HG02623 (cell line): ENCODE measurements around the gene FAM3D.
A peak's percentile ranks its signal among the peaks of the same experiment; 100 is the strongest.

ENCODE experiments used
- ATAC-seq: cut with Tn5 transposase; IDR thresholded peaks from one replicate; pipeline ENCODE4 v1.9.1; 2021; ENCODE audit warnings: moderate library complexity; ENCODE audit not compliant: unreplicated experiment

The FAM3D gene

DNA sequence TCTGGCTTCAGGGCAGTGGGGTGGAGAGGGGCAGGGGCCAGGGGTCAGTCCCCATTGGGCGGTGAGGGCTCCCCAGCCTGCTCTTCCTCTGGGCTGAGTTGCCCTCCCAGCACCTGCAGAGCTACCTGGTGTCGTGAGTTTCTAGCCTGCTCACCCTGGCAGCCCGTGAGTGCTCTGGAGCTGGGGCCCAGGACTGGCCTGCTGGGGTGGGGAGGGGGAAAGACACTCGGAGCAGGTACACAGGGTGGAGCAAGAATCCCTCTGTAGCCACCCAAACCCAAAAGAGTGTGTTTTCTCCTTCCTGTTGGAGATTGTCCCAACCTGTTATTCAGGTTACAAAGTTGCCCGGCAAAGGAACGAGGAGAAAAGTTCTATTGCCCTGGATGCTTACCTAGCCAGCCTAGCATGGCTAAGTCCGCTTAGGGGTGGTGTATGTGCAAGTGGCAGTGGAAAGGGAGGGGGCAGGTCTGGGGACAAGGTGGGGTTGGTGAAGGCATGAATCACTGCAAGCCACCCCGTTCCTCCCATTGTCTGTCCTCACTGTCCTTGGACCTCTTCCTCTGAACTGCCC is 8.9 kb downstream of the FAM3D start:
- ATAC-seq: no peak

DNA sequence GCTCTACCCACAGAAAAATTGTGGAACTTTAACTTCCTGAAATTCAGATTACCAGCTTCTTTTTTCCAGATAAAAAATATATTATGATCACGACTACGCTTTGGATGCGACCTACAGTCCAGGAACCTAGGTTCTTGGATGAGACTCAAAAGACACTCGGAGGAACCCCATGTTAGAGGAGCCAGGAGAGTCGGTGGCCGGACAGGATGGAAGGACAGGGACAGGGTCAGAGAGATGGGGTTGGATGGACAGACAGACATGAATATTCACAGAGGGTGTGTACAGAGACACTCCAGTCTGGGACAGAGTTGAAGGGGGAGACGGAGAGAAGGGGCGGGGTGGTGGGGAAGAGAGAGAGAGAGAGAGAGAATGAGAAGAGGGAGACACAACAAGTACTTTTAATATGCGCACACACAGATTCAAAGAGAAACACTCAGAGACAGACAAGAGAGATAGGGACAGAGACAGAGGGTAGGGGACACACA is 9.5 kb downstream of the FAM3D start:
- no peak for ATAC-seq

DNA sequence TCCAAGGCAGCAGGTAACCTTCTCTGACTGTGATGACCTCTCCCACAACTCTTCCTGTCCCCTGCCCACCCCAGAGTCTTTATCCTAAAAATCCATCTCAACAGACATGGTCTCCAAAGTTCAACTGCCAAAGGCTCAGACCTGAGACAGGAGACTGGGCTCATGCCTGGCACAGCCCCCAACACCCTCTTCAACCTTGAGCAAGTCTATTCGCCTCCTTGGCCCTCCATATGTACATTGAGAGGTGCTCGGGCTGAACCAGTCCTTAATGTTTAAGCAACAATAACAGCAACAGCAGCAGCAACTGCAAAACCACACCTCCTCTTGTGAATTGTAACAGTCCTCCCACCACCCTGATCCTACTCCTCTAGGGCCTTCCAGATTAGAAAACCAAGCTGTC is 9.9 kb downstream of the FAM3D start:
- no peak for ATAC-seq

DNA sequence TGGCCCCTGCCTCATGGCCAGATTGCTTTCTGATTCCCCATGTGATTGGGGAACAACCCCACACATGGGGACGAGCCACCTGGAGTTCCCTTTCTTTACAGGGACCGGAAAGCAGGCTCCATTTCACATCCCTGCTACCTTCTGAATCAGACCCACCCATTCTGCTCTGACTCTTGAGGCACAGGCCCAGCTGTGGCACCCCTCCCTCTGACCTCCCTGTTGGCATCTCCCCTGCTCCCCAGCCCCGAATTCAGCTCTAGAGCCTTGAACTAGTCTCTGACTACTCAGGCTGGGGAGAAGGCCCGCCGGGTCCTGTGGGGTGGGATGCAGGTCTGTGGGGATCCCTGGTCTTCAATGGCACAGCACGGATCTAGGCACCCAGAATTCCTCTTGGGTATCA is 12.1 kb downstream of the FAM3D start:
- ATAC-seq: no peak

DNA sequence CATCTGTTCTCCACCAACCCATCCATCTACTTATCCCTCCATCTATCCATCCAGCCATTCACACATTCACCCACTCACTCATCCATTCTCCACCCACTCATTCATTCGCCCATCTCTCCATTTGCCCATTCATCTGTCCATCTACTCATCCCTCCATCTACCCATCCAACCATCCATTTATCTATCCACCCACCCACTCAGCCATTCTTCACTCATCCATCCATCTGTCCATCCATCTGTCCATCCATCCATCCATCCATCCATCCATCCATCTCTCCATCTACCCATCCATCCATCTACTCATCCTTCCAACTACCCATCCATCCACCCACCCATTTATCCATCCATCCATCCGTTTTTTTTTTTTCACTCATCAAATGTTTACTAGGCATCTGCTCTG is 13.9 kb downstream of the FAM3D start:
- no peak for ATAC-seq

DNA sequence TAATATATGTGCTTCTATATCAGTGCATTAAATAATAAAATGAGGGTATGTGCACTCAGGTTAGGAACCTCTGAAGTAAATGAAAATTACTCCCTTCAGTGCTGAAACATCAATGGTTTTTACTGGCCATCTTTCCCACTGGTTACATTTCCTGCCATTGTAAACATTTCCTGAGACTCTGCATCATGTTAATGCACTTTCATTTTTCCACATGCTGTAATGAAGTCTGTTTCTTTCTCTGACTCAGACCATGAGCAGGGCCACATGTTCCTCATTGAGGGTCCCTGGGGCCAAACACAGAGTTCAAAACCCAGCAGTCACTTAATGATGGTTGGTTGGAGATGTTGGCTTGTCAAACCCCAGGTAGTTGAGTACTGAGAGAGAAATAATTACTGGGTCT is 15.3 kb downstream of the FAM3D start:
- no peak for ATAC-seq

DNA sequence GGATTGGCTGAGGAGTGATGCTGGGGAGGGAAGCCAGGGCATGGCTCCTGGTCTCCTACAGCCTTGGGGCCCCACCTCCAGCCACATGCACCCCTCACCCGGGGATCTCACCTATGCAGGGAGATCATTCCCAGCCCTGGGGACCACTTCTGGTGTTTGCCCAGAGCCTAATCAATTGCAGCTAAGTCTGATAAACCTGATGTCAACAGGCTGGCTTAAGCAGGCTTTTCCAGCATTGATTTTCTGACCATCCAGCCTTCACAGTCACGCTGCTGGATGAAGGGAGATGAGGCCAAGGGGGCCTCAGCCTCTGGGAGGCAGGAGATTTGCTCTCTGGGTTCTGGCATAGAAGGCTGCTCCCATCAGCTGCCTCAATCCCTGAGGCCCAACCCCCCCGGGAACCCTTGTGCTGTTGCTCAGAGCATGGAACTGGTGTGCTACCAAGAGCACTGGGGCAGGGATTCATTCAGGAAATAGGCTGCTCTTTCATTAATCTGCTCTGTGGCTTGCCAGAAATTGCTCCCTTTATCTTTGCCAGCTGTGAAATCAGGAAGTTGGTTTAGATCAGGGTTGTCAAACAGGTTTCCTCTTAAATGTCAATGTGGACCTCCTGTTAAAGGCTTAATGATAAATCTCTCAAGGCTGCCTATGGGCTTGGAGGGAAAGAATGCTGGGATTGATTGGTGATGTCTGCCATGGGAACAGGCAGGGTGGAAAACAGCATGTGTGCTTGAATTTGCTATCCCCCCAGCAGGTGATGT is 19.0 kb downstream of the FAM3D start:
- ATAC-seq: no peak

DNA sequence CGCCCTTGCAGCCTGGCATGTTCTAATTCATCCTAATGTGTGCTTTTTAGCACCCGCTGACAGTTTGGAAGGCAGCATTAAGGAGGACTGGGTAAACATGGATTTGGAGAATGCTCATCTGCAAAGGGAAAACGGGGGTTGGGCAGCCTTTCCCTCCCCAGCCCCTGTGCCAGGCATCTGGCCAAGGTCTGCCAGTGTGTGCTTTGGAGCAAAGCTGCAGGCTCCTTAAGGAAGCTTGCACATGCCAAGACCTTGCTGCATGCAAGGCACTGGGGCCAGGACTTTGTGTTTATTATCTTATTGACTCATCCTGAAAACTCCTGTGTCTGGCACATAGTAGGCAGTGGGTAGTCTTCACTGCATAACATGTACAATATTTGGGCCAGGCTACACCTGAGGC is 20.1 kb downstream of the FAM3D start:
- no peak for ATAC-seq

DNA sequence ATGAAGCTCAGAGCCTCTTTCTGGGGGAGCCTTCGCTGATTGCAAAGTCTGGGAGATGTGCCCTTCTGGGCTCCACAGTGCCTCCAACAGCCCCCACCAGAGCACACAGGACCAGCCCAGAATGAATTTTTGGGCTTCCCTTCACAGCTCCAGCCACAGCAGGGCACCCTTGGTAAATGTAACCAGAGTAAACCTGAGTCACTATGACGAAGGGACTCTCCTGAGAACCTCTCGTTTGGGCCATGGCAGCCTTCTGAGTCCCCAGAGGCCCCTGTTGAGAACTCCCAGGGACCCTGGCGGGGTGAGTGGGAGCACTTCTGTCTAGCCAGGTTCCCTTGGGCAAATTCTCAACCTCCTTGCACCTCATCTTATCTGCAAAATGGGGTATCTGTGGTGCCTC is 20.8 kb downstream of the FAM3D start:
- ATAC-seq: no peak

DNA sequence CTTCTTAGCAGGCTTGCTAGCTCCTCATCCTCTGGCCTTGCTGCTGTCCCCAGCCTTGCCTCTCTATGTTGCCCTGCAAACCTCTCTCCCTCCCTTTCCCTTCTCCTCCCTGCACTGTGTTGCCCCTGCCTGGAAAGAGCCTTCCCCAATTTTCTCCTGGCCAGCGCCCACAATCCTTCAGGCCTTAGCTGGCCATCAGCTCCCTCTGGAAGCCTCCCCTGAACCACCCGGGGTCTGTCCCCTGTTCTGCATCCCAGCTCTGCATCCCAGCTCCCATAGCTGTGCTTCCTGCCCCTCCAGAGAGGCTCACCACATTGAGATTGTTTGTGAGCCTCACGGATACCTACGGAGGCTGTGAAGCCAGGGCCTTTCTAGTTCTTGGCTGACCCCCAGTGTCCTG is 23.7 kb downstream of the FAM3D start:
- no peak for ATAC-seq

DNA sequence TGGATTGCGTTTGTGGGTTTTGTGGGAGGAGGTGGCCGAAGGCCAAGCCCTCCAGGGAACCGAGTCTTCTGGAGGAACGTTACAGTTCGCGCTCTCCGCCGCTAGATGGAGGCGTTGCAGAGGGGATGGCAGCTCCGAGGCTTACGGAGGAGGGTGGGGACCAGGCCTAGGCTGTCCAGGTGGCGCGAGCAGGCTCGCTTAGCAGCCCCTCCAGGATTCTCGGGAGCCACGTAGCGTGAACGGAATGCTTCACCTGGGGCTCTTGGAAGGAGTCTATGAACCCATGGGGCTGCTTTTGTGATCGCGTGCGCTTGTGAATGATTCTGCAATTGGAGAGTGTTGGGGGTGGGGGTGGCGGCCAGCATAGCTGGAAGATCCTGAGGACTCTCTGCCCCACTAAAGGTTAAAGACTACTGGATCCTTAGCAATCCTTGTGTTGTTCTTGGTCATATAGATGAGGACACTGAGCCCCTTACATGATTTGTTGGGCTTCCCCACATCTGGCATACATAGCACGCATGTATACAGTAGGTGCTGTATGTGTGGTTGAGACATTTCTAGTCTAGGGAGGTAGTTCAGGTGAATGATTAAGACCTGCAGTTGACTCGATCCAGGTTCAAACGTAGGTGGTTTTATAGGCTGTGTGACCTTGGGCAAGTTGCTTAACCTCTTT is 25.7 kb downstream of the FAM3D start:
- peak; percentile 84 for ATAC-seq

DNA sequence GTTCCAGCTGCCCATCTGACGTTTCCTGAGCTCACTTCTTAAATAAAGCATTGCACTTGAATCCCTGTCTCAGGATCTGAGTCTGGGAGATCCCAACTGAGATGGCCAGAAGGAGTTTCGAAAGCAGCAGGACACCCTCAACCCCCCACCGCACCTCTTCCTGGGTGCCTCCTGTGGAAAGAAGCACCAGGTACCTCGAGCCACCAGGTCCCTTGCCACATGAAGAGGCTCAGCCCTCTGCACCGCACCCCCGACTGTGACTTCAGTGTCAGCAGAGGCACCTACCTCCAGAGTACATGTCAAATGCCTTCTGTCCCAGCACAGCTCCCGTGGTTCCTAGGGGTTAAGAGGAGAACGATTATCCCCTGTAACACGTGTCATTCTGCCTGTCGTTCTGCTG is 26.7 kb downstream of the FAM3D start:
- no peak for ATAC-seq

DNA sequence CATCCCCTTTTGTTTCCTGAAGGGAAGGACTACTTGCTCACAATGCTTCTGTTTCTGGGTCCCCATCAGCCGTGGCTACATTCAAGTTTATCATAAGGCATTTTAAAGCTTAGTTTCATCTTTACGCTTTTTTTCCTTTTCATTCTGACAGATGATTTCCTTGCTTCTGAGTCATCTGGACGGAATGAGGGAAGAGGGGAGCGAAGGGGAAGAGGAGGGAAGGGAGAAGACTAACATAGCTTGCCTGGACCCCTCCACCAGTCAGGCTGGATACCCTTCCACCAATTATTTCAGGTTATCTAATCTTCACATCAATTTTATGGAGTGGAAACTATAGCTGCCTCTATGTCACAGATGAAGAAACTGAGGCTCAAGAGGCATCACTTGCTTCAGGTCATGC is 27.6 kb downstream of the FAM3D start:
- ATAC-seq: no peak

DNA sequence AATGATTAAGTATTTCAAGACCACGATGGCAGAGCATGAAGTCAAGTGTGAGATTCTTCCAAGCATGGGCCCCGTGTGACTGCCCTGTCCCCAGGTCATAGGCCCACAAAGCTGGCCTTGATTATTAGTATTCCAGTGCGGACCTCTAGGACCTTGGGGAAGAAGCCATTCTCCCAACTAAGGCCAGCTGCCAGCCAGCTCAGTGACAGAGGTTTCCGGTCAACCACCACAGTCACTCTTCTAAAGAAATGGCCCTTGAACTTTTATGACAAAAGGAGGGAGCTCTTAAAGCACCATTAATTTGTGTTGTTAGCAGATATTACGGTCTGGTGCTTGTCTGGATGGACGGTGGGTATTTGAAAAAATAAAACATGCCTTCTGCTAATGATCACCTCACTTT is 28.0 kb downstream of the FAM3D start:
- ATAC-seq: no peak

DNA sequence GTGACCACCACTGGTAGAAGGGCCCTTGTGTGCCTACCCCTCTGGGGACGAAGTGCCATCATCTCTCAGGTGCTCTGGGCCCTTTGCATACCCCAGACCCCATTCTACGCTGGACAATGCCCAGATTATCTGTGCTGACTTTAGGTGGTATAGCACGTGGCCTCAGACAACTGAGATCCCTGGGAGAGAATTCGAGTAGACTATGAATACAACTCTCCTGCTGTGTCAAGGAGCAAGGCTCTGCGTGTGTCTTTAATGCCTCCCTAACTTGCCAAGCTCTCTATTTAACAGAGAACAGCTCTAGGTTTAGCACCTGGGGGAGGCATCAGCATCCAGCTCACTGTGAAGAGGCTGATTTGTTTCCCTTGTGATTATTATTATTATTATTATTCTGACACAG is 29.1 kb downstream of the FAM3D start:
- ATAC-seq: no peak

DNA sequence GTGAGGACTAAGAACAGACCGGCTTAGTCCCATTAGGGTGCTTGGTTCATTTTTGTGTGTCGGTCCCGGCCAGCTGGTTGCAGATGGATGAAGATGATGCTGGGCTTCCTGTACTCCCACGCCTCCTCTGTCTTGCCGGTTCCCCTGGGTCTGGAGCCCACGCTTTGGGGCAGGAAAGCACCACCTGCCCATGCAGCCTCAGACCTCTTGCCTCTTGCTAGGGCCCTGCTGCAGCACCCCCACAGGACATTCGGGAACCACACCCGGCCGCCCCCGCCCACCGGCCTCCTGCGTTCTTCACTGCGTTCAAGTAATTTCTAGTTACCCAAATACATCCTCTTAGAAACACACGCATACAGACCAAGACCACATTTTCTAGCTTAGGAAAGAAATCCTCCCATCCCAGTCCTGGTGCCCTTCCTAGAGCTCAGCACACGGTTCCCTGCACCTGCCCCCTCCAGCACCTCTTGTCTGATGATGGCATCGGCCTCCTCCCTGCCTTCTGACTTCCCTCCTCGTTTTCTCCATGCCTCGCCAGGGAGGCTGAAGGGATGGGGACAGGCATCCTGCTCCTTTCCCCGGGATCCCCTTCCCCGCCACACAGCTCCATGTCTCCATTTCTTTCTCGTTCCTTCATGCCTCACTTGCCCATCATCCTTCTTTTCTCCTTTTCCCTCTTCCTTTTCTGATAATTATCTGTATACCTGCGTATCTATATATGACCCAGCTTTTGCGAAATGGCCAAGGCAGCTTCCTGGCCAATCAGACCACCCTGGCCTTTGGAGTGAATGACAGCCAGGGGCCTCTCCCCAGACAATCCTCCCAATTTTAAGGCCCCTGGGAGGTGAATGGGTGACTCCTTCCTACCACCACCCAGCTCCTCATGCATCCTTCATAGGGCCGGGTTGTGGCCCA is 30.9 kb downstream of the FAM3D start:
- no peak for ATAC-seq

DNA sequence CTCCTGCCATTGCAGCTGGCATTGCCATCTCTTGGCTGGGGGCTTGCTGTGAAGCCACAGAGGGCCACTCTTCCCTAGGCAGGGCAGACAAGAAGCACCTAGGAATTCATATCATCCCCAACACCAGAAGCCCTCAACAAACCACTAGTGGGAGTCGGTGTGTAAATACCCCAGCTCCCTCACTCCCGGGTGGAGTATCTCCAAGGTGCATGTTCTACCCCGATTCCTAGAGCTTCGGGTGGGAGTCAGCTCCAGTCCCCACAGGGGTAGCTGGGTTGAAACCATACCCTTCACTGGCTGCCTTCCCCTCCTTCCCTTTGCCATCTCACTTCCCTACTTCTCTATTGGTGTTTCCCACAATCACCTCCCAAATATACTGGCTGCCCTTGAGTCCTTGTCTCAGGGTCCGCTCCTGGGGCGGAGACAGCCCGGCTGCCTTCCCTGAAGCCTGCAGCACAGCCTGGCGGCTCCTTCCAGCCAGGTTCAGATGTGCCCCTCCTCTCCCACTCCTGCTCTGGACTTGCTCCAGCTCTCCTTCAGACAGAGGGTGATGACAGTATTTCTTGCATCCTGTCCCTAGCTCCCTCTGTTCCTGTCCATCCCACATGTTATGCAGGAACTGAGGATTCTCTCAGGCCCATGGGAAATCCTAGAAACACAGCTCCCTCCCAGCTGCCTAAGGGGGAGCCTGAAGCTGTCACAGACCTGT is 33.3 kb downstream of the FAM3D start:
- ATAC-seq: no peak

DNA sequence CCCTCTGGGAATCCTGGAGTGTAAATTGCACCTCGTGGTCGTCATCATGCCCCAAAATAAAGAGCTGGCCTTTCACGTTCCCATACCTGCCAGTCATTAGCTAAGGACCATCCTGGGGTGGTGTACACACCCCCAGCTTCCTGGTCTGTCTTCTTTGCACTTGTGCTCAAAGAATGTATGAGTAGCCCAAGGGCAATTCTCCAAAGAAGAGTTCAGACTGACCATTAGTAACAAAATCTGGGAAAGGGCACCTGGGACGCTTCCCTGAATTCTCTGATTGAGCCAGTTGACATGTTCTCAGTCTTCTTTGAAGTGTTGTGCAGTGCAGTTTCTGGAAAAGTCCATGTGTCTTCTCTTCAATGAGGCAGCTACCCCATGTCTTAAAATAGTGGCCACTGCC is 34.8 kb downstream of the FAM3D start:
- no peak for ATAC-seq

DNA sequence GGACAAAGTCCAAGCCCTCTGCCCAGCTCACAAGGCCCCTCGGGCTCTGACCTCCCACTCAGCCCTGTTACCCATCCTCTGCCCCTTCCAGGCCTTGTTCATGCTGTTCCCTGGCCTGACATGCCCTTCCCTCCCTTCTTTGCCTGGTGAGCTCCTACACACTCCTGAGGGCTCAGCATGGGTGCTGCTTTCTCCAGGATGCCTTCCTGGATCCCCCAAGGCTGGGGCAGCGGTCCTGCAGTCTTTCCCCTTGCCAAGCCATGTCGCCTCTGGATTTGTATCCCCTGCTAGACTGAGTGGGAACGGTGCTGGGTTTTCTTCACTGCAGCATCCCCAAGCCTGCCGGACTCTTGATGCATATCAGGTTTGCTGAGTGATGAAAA is 35.9 kb downstream of the FAM3D start:
- ATAC-seq: no peak

DNA sequence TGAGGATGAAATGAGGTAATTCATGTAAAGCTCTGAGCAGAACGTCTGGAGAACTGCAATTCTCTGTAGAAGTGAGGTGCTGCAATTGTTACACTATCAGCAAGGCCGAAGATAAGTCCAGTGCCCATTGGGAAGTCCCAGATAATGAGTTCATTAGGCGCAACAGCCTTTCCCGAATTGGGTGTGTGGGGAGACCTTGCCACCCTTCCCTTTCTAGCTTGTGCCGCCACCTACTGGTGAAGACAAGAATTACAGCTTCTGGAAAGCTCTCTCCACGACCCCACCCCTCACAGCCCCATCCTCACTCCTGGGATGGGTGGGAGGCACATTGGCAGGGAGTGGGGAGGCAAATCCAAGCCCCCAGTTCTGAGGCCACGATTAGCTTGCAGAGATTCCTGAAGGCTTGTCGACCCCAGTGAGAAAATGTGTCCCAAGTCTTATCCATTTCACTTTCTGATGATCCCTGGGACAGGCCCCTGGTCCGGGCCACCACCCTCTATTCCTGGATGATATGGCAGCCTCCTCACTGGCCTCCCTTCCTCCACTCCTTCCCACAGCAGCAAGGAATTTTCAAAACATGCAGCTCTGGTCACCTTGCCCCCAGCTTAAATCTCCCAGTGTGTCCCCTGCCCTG is 36.4 kb downstream of the FAM3D start:
- no peak for ATAC-seq
